ENCODE measurements around the gene PLXND1.

GRCh38 chr3:129628169-129628522 is 21.7 kb upstream of the PLXND1 start:
- TF ChIP-seq POLR2A (IDR thresholded peaks at IDR 0.05) (no peak), CTCF (IDR thresholded peaks at IDR 0.05) (no peak)

Data from lower leg skin (tissue), 3 donors.